Small intestine (tissue), 7 donors: ENCODE data around the gene ZDHHC5. TPM values are rescaled to one million over a fixed set of nuclear protein-coding genes. Genes with fewer than 3 reads are reported as not detected.
A peak's percentile ranks its signal among the peaks of the same experiment; 100 is the strongest.
"Not testable (repeated sequence)": the region's sequence is repeated elsewhere in the genome, so short reads cannot be mapped to it uniquely, and the experiment has no call there.

Experiments
- DNase-seq, 2 donors: peaks; one replicate each; pipeline versions ENCODE4 v3.0.0 to v3.0.0-alpha.2; 2013
- FAIRE-seq: peaks from 2 replicates; lab custom pipeline; 2012; peaks lifted over from hg19 to GRCh38; lab: Jason Lieb, UNC
- H3K27ac ChIP-seq, 3 donors: one replicate each; pipeline ENCODE4 v1.5.1; 2013; ENCODE audit warnings: low read length in 2 of 3, mild to moderate bottlenecking in 2 of 3, control low read depth in 1 of 3, inconsistent platforms in 1 of 3, low read depth in 1 of 3, moderate library complexity in 1 of 3
- H3K27me3 ChIP-seq, 3 donors: one replicate each; pipeline ENCODE4 v1.6.1; 2013; ENCODE audit warnings: low read length in 3 of 3, inconsistent platforms in 1 of 3; ENCODE audit not compliant: control insufficient read depth in 3 of 3, insufficient read depth in 3 of 3
- H3K36me3 ChIP-seq, 3 donors: one replicate each; pipeline ENCODE4 v1.6.1; 2013; ENCODE audit warnings: low read length in 3 of 3, inconsistent platforms in 1 of 3, low read depth in 1 of 3, mild to moderate bottlenecking in 1 of 3, moderate library complexity in 1 of 3; ENCODE audit not compliant: control insufficient read depth in 3 of 3, insufficient read depth in 2 of 3
- H3K4me1 ChIP-seq, 3 donors: one replicate each; pipeline ENCODE4 v1.6.1; 2013; ENCODE audit warnings: low read length in 2 of 3, inconsistent platforms in 1 of 3, low read depth in 1 of 3, mild to moderate bottlenecking in 1 of 3, moderate library complexity in 1 of 3; ENCODE audit not compliant: control insufficient read depth in 3 of 3, insufficient read depth in 2 of 3
- H3K4me3 ChIP-seq, 3 donors: one replicate each; pipeline ENCODE4 v1.5.1; 2013; ENCODE audit warnings: low read length in 3 of 3, control low read depth in 1 of 3, inconsistent platforms in 1 of 3, low read depth in 1 of 3, mild to moderate bottlenecking in 1 of 3, moderate library complexity in 1 of 3
- H3K9me3 ChIP-seq, 2 donors: one replicate each; pipeline ENCODE4 v1.6.1; 2013; ENCODE audit warnings: low read depth in 1 of 2, low read length in 1 of 2; ENCODE audit not compliant: control insufficient read depth in 2 of 2, insufficient read depth in 1 of 2
- WGBS, 3 donors: extraction: QIAGEN DNeasy Blood & Tissue Kit; methylation state at CpG; one replicate each; pipeline ENCODE4 v1.1.7; 2013; 5-methylcytosine and 5-hydroxymethylcytosine counted together
- polyA plus RNA-seq, 4 donors: library from polyadenylated mRNA; stranded (reverse) in 3 of 4; unstranded in 1 of 4; fragments of 200-250 nt in 3 of 4; fragments of 120-200 nt in 1 of 4; gene quantifications; one replicate each; pipeline versions ENCODE4 v1.2.1 to v1.2.3, GENCODE V29; 2013
- donor health status: healthy with polysubstance abuse.
- donor health status: control.
- donor health status: control.
- donor health status: Bipolar disorder and iron deficiency.
- donor health status: healthy.

Gene ZDHHC5
- polyA plus RNA-seq, 4 donors = 19.5 to 46.7 (median 30.6) TPM

DNA sequence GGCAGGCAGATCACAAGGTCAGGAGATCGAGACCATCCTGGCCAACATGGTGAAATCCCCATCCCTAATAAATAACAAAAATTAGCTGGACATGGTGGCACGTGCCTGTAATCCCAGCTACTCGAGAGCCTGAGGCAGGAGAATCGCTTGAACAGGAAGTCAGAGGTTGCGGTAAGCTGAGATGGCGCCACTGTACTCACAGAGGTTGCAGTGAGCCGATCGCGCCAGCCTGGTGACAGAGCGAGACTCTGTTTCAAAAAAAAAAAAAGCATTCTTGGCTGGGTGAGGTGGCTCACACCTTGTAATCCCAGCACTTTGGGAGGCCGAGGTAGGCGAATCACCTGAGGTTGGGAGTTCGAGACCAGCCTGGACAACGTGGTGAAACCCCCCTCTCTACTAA lies 15.7 kb upstream of the ZDHHC5 start:
- H3K27ac ChIP-seq, H3K4me3 ChIP-seq, H3K36me3 ChIP-seq, DNase-seq, H3K9me3 ChIP-seq, FAIRE-seq: not testable (repeated sequence)
- H3K4me1 ChIP-seq = peaks cover 0 to 23% (median 0%) of the 10 kb centered on the region in 3 donors
- whole genome bisulfite sequencing, 3 donors = 80 to 82% (median 80%) methylated on average over 14 of the region's 14 CpGs
- H3K27me3 ChIP-seq = peaks cover 0 to 49% (median 12%) of the 10 kb centered on the region in 3 donors

DNA sequence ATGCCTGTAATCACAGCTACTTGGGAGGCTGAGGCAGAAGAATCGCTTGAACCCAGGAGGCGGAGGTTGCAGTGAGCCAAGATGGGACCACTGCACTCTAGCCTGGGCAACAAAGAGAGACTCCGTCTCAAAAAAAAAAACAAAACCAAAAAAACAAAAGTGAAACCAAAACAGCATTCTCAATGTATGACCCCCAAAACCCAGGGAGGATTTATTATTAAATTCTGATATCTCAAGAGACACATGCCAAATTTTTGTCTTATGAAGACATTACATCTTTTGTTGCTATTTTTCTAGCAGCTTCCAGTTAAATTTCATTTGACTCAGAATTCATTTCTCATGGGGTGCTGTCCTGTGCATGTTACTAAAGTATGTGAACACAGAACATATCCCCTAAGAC lies 15.3 kb upstream of the ZDHHC5 start:
- Histone ChIP-seq H3K27me3 (peaks cover 0 to 45% (median 8%) of the 10 kb centered on the region in 3 donors), H3K27ac (no peak overlapping the region), H3K9me3 (no peaks in the 10 kb centered on the region), H3K4me1 (peaks cover 0 to 18% (median 0%) of the 10 kb centered on the region in 3 donors), H3K36me3 (no peaks in the 10 kb centered on the region), H3K4me3 (no peak overlapping the region)
- DNase-seq (no peak), FAIRE-seq (no peak)
- WGBS, 3 donors = 67 to 82% (median 75%) methylated on average over 3 of the region's 3 CpGs

DNA sequence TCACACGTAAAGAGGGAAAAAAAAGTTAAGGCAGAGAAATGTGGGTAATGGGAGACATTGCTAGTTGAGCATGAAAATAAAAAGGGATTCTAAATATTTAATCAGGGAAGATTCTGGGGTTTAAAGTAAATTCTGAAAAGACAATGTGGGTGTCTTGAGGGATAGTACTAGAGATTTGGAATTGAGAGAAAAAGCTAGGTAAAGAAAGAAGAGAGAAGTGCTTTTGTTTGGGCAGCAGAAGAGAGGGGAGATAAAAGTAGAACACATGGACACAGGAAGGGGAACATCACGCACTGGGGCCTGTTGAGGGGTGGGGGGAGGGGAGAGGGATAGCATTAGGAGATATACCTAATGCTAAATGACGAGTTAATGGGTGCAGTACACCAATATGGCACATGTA lies 14.8 kb upstream of the ZDHHC5 start:
- DNase-seq (no peak), FAIRE-seq (no peak)
- Histone ChIP-seq H3K9me3 (no peaks in the 10 kb centered on the region), H3K27me3 (peaks cover 0 to 40% (median 8%) of the 10 kb centered on the region in 3 donors), H3K4me3 (no peak overlapping the region), H3K36me3 (no peaks in the 10 kb centered on the region), H3K27ac (no peak overlapping the region), H3K4me1 (peaks cover 0 to 14% (median 0%) of the 10 kb centered on the region in 3 donors)
- 45 to 73% (median 69%) methylated on average over 3 of the region's 3 CpGs for WGBS, 3 donors

DNA sequence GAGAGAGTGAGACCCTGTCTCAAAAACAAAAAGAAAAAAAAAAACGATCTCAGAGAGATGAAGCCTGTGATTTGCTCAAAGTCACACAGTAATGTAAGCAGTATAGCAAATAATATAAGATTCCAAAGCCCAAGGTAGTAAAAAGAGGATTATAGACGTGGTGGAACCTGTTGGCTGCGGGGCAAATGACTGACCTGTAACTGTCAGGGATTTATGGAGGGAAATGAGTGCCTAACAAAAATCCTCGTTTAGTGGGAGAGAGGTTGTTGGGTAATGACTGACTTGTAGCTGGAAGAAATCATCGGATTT lies 11.1 kb upstream of the ZDHHC5 start:
- no peaks in the 10 kb centered on the region for H3K9me3 ChIP-seq
- FAIRE-seq = no peak
- peaks cover 0 to 5% (median 0%) of the 10 kb centered on the region in 3 donors for H3K27me3 ChIP-seq
- no peak for DNase-seq
- H3K4me3 ChIP-seq = peak overlapping the region in 2 of 3 donors; percentile 50 to 56
- peak overlapping the region; percentile 71 to 97 (median 82) for H3K27ac ChIP-seq
- peaks cover 0 to 7% (median 0%) of the 10 kb centered on the region in 3 donors for H3K4me1 ChIP-seq
- 5 to 18% (median 14%) methylated on average over 5 of the region's 5 CpGs for WGBS, 3 donors
- peaks cover 4 to 21% (median 5%) of the 10 kb centered on the region in 3 donors for H3K36me3 ChIP-seq

DNA sequence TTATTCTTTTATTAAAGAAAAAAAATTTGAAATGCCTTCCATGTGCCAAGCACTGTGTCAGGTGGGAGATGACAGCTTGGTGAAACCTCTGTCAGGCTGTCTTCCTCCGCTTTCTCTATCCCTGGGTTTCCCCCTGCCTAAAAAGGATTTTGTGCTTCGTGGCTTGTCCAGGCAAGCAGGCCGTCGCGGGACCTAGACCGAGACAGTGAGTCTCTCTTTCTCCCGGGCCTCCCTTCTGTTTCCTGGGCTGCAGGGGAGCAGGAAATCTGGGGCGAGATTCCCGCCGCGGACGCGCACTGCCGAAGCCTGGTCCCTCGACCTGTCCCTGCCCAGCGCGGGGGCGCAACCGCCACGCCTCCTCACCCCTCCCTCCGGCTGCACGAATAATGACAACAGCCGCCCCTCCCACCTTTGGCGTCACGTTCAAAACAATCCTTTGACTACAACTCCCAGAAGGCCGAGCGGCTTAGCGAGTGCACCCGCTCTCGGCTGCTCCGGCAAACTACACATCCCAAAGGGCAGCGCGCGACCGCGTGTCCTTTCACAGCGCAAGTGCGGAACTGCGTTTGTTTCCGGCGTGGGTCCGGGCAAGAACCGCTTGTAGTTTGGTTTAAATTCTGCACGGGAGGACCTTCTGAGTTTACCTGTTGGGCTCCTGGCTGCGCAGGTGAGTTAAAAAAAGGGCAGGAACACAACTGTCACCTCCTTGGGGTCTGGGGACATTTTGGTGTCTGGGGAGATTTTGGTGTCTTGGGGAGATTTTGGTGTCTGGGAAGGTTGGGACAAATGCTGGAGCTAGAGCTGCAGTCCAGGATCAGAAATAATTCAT lies 10.5 kb upstream of the ZDHHC5 start, which contains the start of gene CLP1:
Gene CLP1, plus strand, starts transcription at position 569 of the 829 bp plus-strand sequence. CDS start 1,715 bp downstream, outside the sequence.
- DNase-seq = peak; percentile 99 to 100
- H3K27ac ChIP-seq = peak within 1 kb of the TSS; percentile 71 to 97 (median 82)
- peak within 1 kb of the TSS; percentile 39 to 68 (median 56) for H3K4me3 ChIP-seq
- H3K9me3 ChIP-seq = no peaks in the 10 kb centered on the region
- 1% methylated on average over 45 of the region's 45 CpGs for WGBS, 3 donors
- peaks cover 4 to 23% (median 5%) of the 10 kb centered on the region in 3 donors for H3K36me3 ChIP-seq
- peaks cover 0 to 7% (median 0%) of the 10 kb centered on the region in 3 donors for H3K4me1 ChIP-seq
- FAIRE-seq = no peak
- H3K27me3 ChIP-seq = peaks cover 0 to under 1% (median 0%) of the 10 kb centered on the region in 3 donors

DNA sequence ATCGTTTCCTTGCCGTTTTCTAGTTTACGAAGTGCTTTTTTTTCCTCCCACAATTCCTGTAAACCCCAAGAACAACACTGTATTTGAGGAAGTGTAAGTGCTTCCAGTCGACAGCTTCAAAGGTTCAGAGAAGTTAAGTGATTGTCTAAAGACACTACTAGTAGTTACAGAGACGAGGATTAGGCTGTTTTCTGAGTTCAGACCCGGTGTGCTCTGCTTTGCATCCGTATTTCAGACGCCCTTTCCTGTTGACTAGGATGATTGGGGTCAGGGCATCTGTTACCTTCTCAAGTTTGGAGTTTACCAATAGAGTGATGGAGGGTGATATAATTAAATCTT lies 9.9 kb upstream of the ZDHHC5 start:
- DNase-seq = no peak
- Histone ChIP-seq H3K4me1 (peaks cover 0 to 7% (median 0%) of the 10 kb centered on the region in 3 donors), H3K36me3 (peaks cover 4 to 24% (median 5%) of the 10 kb centered on the region in 3 donors), H3K27me3 (no peaks in the 10 kb centered on the region), H3K9me3 (no peaks in the 10 kb centered on the region), H3K4me3 (peak overlapping the region; percentile 39 to 68 (median 56)), H3K27ac (peak overlapping the region in 1 of 3 donors; percentile 6)
- WGBS, 3 donors = 0 to 2% (median 1%) methylated on average over 8 of the region's 8 CpGs
- no peak for FAIRE-seq

DNA sequence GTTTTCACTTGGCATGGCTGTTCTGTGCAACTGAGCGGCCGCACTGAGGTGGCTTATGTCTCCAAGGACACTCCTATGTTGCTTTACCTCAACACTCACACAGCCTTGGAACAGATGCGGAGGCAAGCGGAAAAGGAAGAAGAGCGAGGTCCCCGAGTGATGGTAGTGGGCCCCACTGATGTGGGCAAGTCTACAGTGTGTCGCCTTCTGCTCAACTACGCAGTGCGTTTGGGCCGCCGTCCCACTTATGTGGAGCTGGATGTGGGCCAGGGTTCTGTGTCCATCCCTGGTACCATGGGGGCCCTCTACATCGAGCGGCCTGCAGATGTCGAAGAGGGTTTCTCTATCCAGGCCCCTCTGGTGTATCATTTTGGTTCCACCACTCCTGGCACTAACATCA lies 8.2 kb upstream of the ZDHHC5 start:
- H3K4me3 ChIP-seq = no peak overlapping the region
- no peaks in the 10 kb centered on the region for H3K27me3 ChIP-seq
- no peak for FAIRE-seq
- DNase-seq = no peak
- H3K4me1 ChIP-seq = peaks cover 0 to 7% (median 0%) of the 10 kb centered on the region in 3 donors
- H3K27ac ChIP-seq = no peak overlapping the region
- no peaks in the 10 kb centered on the region for H3K9me3 ChIP-seq
- H3K36me3 ChIP-seq = peaks cover 4 to 26% (median 5%) of the 10 kb centered on the region in 3 donors
- 96 to 97% (median 96%) methylated on average over 14 of the region's 14 CpGs for WGBS, 3 donors

DNA sequence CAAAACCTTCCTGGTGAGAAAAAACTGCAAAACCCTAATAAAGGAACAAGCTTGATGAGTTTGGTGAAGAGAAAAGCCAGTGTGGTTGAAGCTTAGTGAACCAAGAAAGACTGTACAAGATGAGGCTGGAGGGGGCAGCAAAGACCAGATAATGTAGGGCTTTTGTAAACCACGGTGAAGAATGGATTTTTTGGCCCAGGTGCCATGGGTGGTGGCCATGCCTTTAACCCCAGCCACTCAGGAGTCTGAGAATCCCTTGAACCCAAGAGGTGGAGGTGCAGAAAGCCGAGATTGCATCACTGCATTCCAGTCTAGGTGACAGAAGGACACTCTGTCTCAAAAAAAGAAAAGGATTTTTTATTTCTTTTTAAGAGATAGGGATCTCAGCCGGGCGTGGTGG lies 5.0 kb upstream of the ZDHHC5 start:
- Histone ChIP-seq H3K4me1 (peaks cover 0 to 12% (median 0%) of the 10 kb centered on the region in 3 donors), H3K4me3 (no peak overlapping the region), H3K27ac (no peak overlapping the region), H3K9me3 (no peaks in the 10 kb centered on the region), H3K27me3 (no peaks in the 10 kb centered on the region), H3K36me3 (peaks cover 4 to 26% (median 5%) of the 10 kb centered on the region in 3 donors)
- FAIRE-seq (no peak), DNase-seq (no peak)
- 65 to 69% (median 68%) methylated on average over 4 of the region's 4 CpGs for WGBS, 3 donors
